Mesothelial cell of epicardium (in vitro differentiated cells): ENCODE results near the gene ZPBP. TPM values are rescaled to one million over a fixed set of nuclear protein-coding genes. Genes with fewer than 3 reads are reported as not detected.

Experiments used
- DNase-seq, 2 experiments: peaks; one replicate each; pipeline ENCODE4 v3.0.0; 2021; ENCODE audit warnings: low spot score in 2 of 2; ENCODE audit not compliant: unreplicated experiment in 2 of 2
- H3K27ac Mint-ChIP-seq: 2 replicates; pipeline ENCODE4 v1.8.0; 2021; ENCODE audit warnings: mixed read lengths
- H3K27me3 Mint-ChIP-seq: 2 replicates; pipeline ENCODE4 v1.8.0; 2021; ENCODE audit warnings: low read depth, mixed read lengths
- H3K36me3 Mint-ChIP-seq: 2 replicates; pipeline ENCODE4 v1.8.0; 2021; ENCODE audit warnings: mixed read lengths
- H3K4me1 Mint-ChIP-seq: 2 replicates; pipeline ENCODE4 v1.8.0; 2021; ENCODE audit warnings: mixed read lengths
- H3K4me3 Mint-ChIP-seq: 2 replicates; pipeline ENCODE4 v1.8.0; 2021; ENCODE audit warnings: mild to moderate bottlenecking, moderate library complexity, mixed read lengths
- H3K9me3 Mint-ChIP-seq: 2 replicates; pipeline ENCODE4 v1.8.0; 2021; ENCODE audit warnings: mixed read lengths
- CTCF ChIP-seq: fragments of 200-600 bp; sonication (generic); IDR thresholded peaks from one replicate; pipeline ENCODE4 v1.5.0; 2021; ENCODE audit warnings: antibody characterized with exemption; ENCODE audit not compliant: unreplicated experiment
- total RNA-seq: library from RNA; stranded (reverse); gene quantifications from 3 replicates; pipeline ENCODE4 v1.2.1, GENCODE V29; 2021

ZPBP gene
- total RNA-seq, 1 donor from 2014 or later = not detected

DNA sequence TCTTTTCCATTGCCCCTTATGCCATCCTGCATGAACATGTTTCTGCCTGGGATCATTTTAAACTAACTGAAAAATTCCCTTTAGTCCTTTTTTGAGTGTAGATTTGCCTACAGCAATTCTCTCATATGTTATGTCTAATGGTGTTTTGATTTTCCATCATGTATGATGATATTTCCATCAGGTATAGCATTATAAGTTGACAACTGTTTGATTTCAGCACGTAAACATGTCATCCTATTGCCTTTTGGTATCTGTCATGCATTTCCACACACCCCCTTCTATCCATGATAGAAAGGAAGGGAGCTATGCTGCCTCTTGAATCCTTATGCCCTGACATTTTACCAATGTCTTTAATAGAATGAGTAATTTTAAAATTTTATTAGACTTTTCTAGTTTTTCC is 116.8 kb downstream of the ZPBP start:
- no peak overlapping the region for H3K27ac Mint-ChIP-seq
- H3K9me3 Mint-ChIP-seq = peaks cover 5% of the 10 kb centered on the region
- no peaks in the 10 kb centered on the region for H3K36me3 Mint-ChIP-seq
- H3K27me3 Mint-ChIP-seq = no peaks in the 10 kb centered on the region
- H3K4me3 Mint-ChIP-seq = no peak overlapping the region
- TF ChIP-seq CTCF = no peak
- no peak for DNase-seq
- H3K4me1 Mint-ChIP-seq = no peaks in the 10 kb centered on the region

DNA sequence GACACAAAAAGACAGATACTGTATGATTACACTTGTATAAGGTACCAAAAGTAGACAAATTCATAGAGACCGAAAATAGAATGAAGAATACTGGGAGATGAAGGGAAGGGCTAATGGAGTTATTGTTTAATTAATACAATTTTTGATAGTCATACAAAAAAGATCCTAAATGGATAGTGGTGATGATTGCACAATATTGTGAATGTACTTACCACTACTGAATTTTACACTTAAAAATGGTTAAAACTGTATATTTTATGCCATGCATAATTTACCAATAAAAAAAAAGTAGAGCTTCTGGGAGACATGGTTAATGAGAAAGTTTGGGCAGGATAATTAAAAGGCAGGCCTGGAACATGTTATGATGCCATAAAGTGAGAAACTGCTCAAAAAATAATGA is 119.0 kb downstream of the ZPBP start:
- no peaks in the 10 kb centered on the region for H3K4me1 Mint-ChIP-seq
- no peaks in the 10 kb centered on the region for H3K27me3 Mint-ChIP-seq
- no peak for DNase-seq
- no peak overlapping the region for H3K4me3 Mint-ChIP-seq
- peaks cover 5% of the 10 kb centered on the region for H3K9me3 Mint-ChIP-seq
- no peak overlapping the region for H3K27ac Mint-ChIP-seq
- TF ChIP-seq CTCF = no peak
- no peaks in the 10 kb centered on the region for H3K36me3 Mint-ChIP-seq

DNA sequence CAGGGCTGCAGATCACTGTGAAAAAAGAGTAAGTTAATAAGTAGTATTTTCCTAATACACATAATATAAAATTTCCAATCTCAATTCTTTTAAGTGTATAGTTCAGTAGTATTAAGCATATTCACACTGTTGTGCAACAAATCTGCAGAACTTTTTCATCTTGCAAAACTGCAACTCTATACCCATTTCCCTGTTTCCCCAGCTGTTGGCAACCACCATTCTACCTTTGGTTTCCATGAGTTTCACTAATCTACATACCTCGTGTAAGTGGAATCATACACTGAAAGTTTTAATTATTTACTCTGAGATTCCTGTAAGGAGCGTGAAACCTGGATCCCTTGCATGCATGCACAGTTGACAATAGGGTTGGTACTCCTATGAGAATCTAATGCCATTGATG is 155.4 kb downstream of the ZPBP start:
- Mint-ChIP-seq H3K36me3 (no peaks in the 10 kb centered on the region), H3K4me1 (peaks cover 2% of the 10 kb centered on the region), H3K27me3 (no peaks in the 10 kb centered on the region), H3K4me3 (no peak overlapping the region), H3K9me3 (peaks cover 17% of the 10 kb centered on the region), H3K27ac (no peak overlapping the region)
- TF ChIP-seq CTCF = no peak
- DNase-seq = no peak

GRCh38 chr7:49931627-49932026 is 161.4 kb downstream of the ZPBP start:
- no peaks in the 10 kb centered on the region for H3K27me3 Mint-ChIP-seq
- no peak for TF ChIP-seq CTCF
- no peak overlapping the region for H3K27ac Mint-ChIP-seq
- no peak overlapping the region for H3K4me3 Mint-ChIP-seq
- no peak for DNase-seq
- H3K9me3 Mint-ChIP-seq = peaks cover 33% of the 10 kb centered on the region
- H3K4me1 Mint-ChIP-seq = peaks cover 2% of the 10 kb centered on the region
- H3K36me3 Mint-ChIP-seq = no peaks in the 10 kb centered on the region

GRCh38 chr7:49928787-49929186 is 164.3 kb downstream of the ZPBP start:
- DNase-seq = no peak
- H3K4me3 Mint-ChIP-seq = no peak overlapping the region
- no peak for TF ChIP-seq CTCF
- peaks cover 33% of the 10 kb centered on the region for H3K9me3 Mint-ChIP-seq
- H3K36me3 Mint-ChIP-seq = no peaks in the 10 kb centered on the region
- H3K27ac Mint-ChIP-seq = no peak overlapping the region
- H3K4me1 Mint-ChIP-seq = no peaks in the 10 kb centered on the region
- H3K27me3 Mint-ChIP-seq = no peaks in the 10 kb centered on the region

GRCh38 chr7:49927631-49928030 is 165.4 kb downstream of the ZPBP start:
- peaks cover 30% of the 10 kb centered on the region for H3K9me3 Mint-ChIP-seq
- no peaks in the 10 kb centered on the region for H3K4me1 Mint-ChIP-seq
- no peak overlapping the region for H3K27ac Mint-ChIP-seq
- DNase-seq = no peak
- no peak overlapping the region for H3K4me3 Mint-ChIP-seq
- TF ChIP-seq CTCF = no peak
- no peaks in the 10 kb centered on the region for H3K27me3 Mint-ChIP-seq
- H3K36me3 Mint-ChIP-seq = no peaks in the 10 kb centered on the region
